ENCODE measurements around the gene INSR.

INSR gene

GRCh38 chr19:7280940-7281666 lies 13.1 kb downstream of the INSR start:
- Histone ChIP-seq H3K4me2 (ENCODE audit: low read length) (no peak overlapping the region), H3K79me2 (ENCODE audit: low read length) (no peaks in the 10 kb centered on the region), H2AFZ (ENCODE audit: low read depth, low read length) (no peak overlapping the region), H3K27me3 (ENCODE audit: low read depth, low read length) (no peaks in the 10 kb centered on the region), H3K27ac (ENCODE audit: low read length) (no peak overlapping the region), H4K20me1 (ENCODE audit: insufficient read depth, low read length) (no peaks in the 10 kb centered on the region), H3K4me1 (ENCODE audit: low read length) (no peaks in the 10 kb centered on the region), H3K9me3 (ENCODE audit: insufficient read depth, low read length) (no peaks in the 10 kb centered on the region), H3K36me3 (replicated peaks; ENCODE audit: low read depth, low read length) (no peaks in the 10 kb centered on the region), H3K4me3 (ENCODE audit: low read length) (no peak overlapping the region), H3K9ac (ENCODE audit: low read length) (no peak overlapping the region)
- no peak for TF ChIP-seq CTCF (IDR thresholded peaks at IDR 0.05; ENCODE audit: low read depth, low read length)
- no peak for TF ChIP-seq EZH2phosphoT487 (IDR thresholded peaks at IDR 0.05; ENCODE audit: low read depth)

GRCh38 chr19:7272856-7273578 lies 21.2 kb downstream of the INSR start:
- Histone ChIP-seq H3K4me2 (ENCODE audit: low read length) (no peak overlapping the region), H2AFZ (ENCODE audit: low read depth, low read length) (no peak overlapping the region), H3K4me3 (ENCODE audit: low read length) (no peak overlapping the region), H4K20me1 (ENCODE audit: insufficient read depth, low read length) (no peaks in the 10 kb centered on the region), H3K79me2 (ENCODE audit: low read length) (no peaks in the 10 kb centered on the region), H3K9ac (ENCODE audit: low read length) (no peak overlapping the region), H3K27ac (ENCODE audit: low read length) (no peak overlapping the region), H3K9me3 (ENCODE audit: insufficient read depth, low read length) (no peaks in the 10 kb centered on the region), H3K4me1 (ENCODE audit: low read length) (no peaks in the 10 kb centered on the region), H3K36me3 (replicated peaks; ENCODE audit: low read depth, low read length) (no peaks in the 10 kb centered on the region), H3K27me3 (ENCODE audit: low read depth, low read length) (no peaks in the 10 kb centered on the region)
- TF ChIP-seq CTCF (IDR thresholded peaks at IDR 0.05; ENCODE audit: low read depth, low read length) (no peak), EZH2phosphoT487 (IDR thresholded peaks at IDR 0.05; ENCODE audit: low read depth) (no peak)

GRCh38 chr19:7268705-7269098 lies 25.5 kb downstream of the INSR start:
- Histone ChIP-seq H3K4me3 (ENCODE audit: low read length) (no peak overlapping the region), H3K4me1 (ENCODE audit: low read length) (no peaks in the 10 kb centered on the region), H3K4me2 (ENCODE audit: low read length) (no peak overlapping the region), H3K27me3 (ENCODE audit: low read depth, low read length) (no peaks in the 10 kb centered on the region), H3K36me3 (replicated peaks; ENCODE audit: low read depth, low read length) (no peaks in the 10 kb centered on the region), H2AFZ (ENCODE audit: low read depth, low read length) (no peak overlapping the region), H3K9me3 (ENCODE audit: insufficient read depth, low read length) (no peaks in the 10 kb centered on the region), H4K20me1 (ENCODE audit: insufficient read depth, low read length) (no peaks in the 10 kb centered on the region), H3K27ac (ENCODE audit: low read length) (no peak overlapping the region), H3K9ac (ENCODE audit: low read length) (no peak overlapping the region), H3K79me2 (ENCODE audit: low read length) (no peaks in the 10 kb centered on the region)
- no peak for TF ChIP-seq EZH2phosphoT487 (IDR thresholded peaks at IDR 0.05; ENCODE audit: low read depth)
- no peak for TF ChIP-seq CTCF (IDR thresholded peaks at IDR 0.05; ENCODE audit: low read depth, low read length)

GRCh38 chr19:7267792-7268704 lies 26.2 kb downstream of the INSR start:
- H3K27ac ChIP-seq (ENCODE audit: low read length), result no peak overlapping the region
- no peaks in the 10 kb centered on the region for H3K36me3 ChIP-seq (replicated peaks; ENCODE audit: low read depth, low read length)
- H3K9me3 ChIP-seq (ENCODE audit: insufficient read depth, low read length), result no peaks in the 10 kb centered on the region
- H3K4me1 ChIP-seq (ENCODE audit: low read length), result no peaks in the 10 kb centered on the region
- no peaks in the 10 kb centered on the region for H3K27me3 ChIP-seq (ENCODE audit: low read depth, low read length)
- H3K4me2 ChIP-seq (ENCODE audit: low read length), result no peak overlapping the region
- no peak overlapping the region for H2AFZ ChIP-seq (ENCODE audit: low read depth, low read length)
- TF ChIP-seq CTCF (IDR thresholded peaks at IDR 0.05; ENCODE audit: low read depth, low read length) (no peak), EZH2phosphoT487 (IDR thresholded peaks at IDR 0.05; ENCODE audit: low read depth) (no peak)
- H4K20me1 ChIP-seq (ENCODE audit: insufficient read depth, low read length), result no peaks in the 10 kb centered on the region
- no peak overlapping the region for H3K4me3 ChIP-seq (ENCODE audit: low read length)
- H3K79me2 ChIP-seq (ENCODE audit: low read length), result no peaks in the 10 kb centered on the region
- H3K9ac ChIP-seq (ENCODE audit: low read length), result no peak overlapping the region
